K562 (cell line): ENCODE results near the gene INO80. TPM values are rescaled to one million over a fixed set of nuclear protein-coding genes. Genes with fewer than 3 reads are reported as not detected.

Experiments used
- ATAC-seq: fragments of 200-7000 bp; cut with Tn5 transposase; 3 replicates; pipeline ENCODE4 v1.9.1; 2020; ENCODE audit warnings: moderate library complexity
- BruUV-seq: library from RNA; stranded (reverse); fragments of 400-500 nt; replicated peaks from 2 replicates; lab custom pipeline; 2021; lab: Mats Ljungman, UMichigan
- CTCF ChIA-PET: fragments of 300-600 bp; formaldehyde crosslinking; extraction: SDS; loops from one replicate; lab custom pipeline; 2021; ENCODE audit warnings: low intra/inter-chr PET ratio; lab: Yijun Ruan, JAX
- POLR2A ChIA-PET: fragments of 300-600, 350-650 bp; sonication (Branson Sonifier 250); formaldehyde crosslinking; extraction: SDS; loops from one replicate; lab custom pipeline; 2021; ENCODE audit warnings: antibody characterized with exemption, inconsistent platforms; lab: Yijun Ruan, JAX
- DNase-seq, 4 experiments: peaks; one replicate each; pipeline versions ENCODE4 v3.0.0 to v3.0.0-alpha.2; 2011 to 2018; ENCODE audit warnings: low spot score in 3 of 4, mixed read lengths in 3 of 4; ENCODE audit errors: extremely low read depth in 1 of 4
- FAIRE-seq: peaks from 2 replicates; lab custom pipeline; 2011; peaks lifted over from hg19 to GRCh38; lab: Jason Lieb, UNC
- H2AFZ ChIP-seq: 2 replicates; pipeline ENCODE4 v1.6.0; 2011; ENCODE audit warnings: low read depth, low read length, control low read depth, inconsistent platforms
- H3K27ac ChIP-seq: fragments of 200-600 bp; 3 replicates; pipeline ENCODE4 v1.8.0; 2011; ENCODE audit warnings: low read depth, mild to moderate bottlenecking, control low read depth, inconsistent platforms, low read length, moderate library complexity, mixed read lengths; ENCODE audit errors: extremely low read depth
- H3K27me3 ChIP-seq, 2 experiments: fragments of 300-600 bp in 1 of 2; 2 replicates in 1 of 2; 3 replicates in 1 of 2; pipeline versions ENCODE4 v1.6.0 to v1.8.0; 2011; ENCODE audit warnings: inconsistent platforms in 2 of 2, low read length in 2 of 2, mild to moderate bottlenecking in 1 of 2, mixed read lengths in 1 of 2, moderate library complexity in 1 of 2; ENCODE audit not compliant: control insufficient read depth in 2 of 2, insufficient read depth in 2 of 2
- H3K36me3 ChIP-seq: fragments of 300-600 bp; 3 replicates; pipeline ENCODE4 v1.8.0; 2011; ENCODE audit warnings: mild to moderate bottlenecking, low read length, inconsistent platforms; ENCODE audit not compliant: control insufficient read depth, insufficient read depth
- H3K4me1 ChIP-seq, 2 experiments: fragments of 200-600 bp in 1 of 2; replicated peaks in 1 of 2; 2 replicates in 1 of 2; 3 replicates in 1 of 2; pipeline versions ENCODE4 v1.5.1 to v1.8.0; 2011; ENCODE audit warnings: inconsistent platforms in 2 of 2, low read length in 2 of 2, mild to moderate bottlenecking in 1 of 2, mixed read lengths in 1 of 2, moderate library complexity in 1 of 2; ENCODE audit not compliant: control insufficient read depth in 2 of 2, insufficient read depth in 2 of 2
- H3K4me2 ChIP-seq: 2 replicates; pipeline ENCODE4 v1.6.1; 2011; ENCODE audit warnings: low read length, control low read depth, inconsistent platforms, mixed read lengths; ENCODE audit not compliant: insufficient read depth
- H3K4me3 ChIP-seq: fragments of 200-600 bp; sonication (generic), shearing (Covaris generic); 2 replicates; pipeline ENCODE4 v1.5.1; 2016; ENCODE audit warnings: control low read depth, inconsistent platforms
- H3K79me2 ChIP-seq: fragments of 200-600 bp; 3 replicates; pipeline ENCODE4 v1.8.0; 2011; ENCODE audit warnings: low read length, inconsistent platforms; ENCODE audit not compliant: control insufficient read depth, insufficient read depth
- H3K9ac ChIP-seq, 2 experiments: 2 replicates each; pipeline versions ENCODE4 v1.6.0 to v1.6.1; 2011; ENCODE audit warnings: low read depth in 2 of 2, low read length in 2 of 2, control low read depth in 1 of 2, inconsistent platforms in 1 of 2, mild to moderate bottlenecking in 1 of 2, mixed read lengths in 1 of 2; ENCODE audit not compliant: insufficient read depth in 1 of 2
- H3K9me1 ChIP-seq: one replicate; pipeline ENCODE4 v1.6.0; 2011; ENCODE audit warnings: inconsistent platforms, mild to moderate bottlenecking, low read length, moderate library complexity; ENCODE audit not compliant: control insufficient read depth, insufficient read depth
- H3K9me3 ChIP-seq: replicated peaks from 2 replicates; pipeline ENCODE4 v1.5.1; 2011; ENCODE audit warnings: low read depth, low read length, inconsistent platforms; ENCODE audit not compliant: control insufficient read depth, insufficient read depth
- H4K20me1 ChIP-seq: replicated peaks from 2 replicates; pipeline ENCODE4 v1.6.1; 2011; ENCODE audit warnings: low read length, inconsistent platforms, mixed read lengths; ENCODE audit not compliant: control insufficient read depth, insufficient read depth
- ATF7 ChIP-seq: fragments of 450-650 bp; IDR thresholded peaks from 2 replicates; pipeline ENCODE4 v1.7.1; 2014; ENCODE audit warnings: mild to moderate bottlenecking, moderate library complexity
- C11orf30 ChIP-seq: fragments of 450-650 bp; IDR thresholded peaks from 2 replicates; pipeline ENCODE4 v1.6.1; 2016; ENCODE audit warnings: low read depth, mild to moderate bottlenecking
- CCNT2 ChIP-seq: IDR thresholded peaks from 2 replicates; pipeline ENCODE4 v1.6.1; 2011; ENCODE audit warnings: borderline replicate concordance, low read depth, mild to moderate bottlenecking, moderate library complexity, mixed read lengths, low read length; ENCODE audit not compliant: insufficient read length; ENCODE audit errors: extremely low read depth
- DPF2 ChIP-seq: fragments of 450-650 bp; IDR thresholded peaks from 2 replicates; pipeline ENCODE4 v1.6.1; 2016
- EZH2 ChIP-seq: IDR thresholded peaks from 2 replicates; pipeline ENCODE4 v1.6.1; 2012; ENCODE audit warnings: low read depth, mild to moderate bottlenecking, inconsistent platforms, low read length, borderline replicate concordance
- KDM1A ChIP-seq, 2 experiments: fragments of 450-650 bp; IDR thresholded peaks; 2 replicates each; pipeline ENCODE4 v1.6.1; 2016; ENCODE audit warnings: mild to moderate bottlenecking in 2 of 2
- MEIS2 ChIP-seq: fragments of 450-650 bp; IDR thresholded peaks from 2 replicates; pipeline ENCODE4 v1.6.1; 2014; ENCODE audit warnings: mild to moderate bottlenecking; ENCODE audit not compliant: partially characterized antibody
- SREBF1 ChIP-seq: fragments of 150-350 bp; IDR thresholded peaks from 2 replicates; pipeline ENCODE4 v1.6.1; 2014; ENCODE audit warnings: antibody characterized with exemption, low read depth, low read length, borderline replicate concordance
- TCF3 ChIP-seq: sonication (generic); formaldehyde crosslinking; IDR thresholded peaks from 2 replicates; pipeline ENCODE4 v1.4.0; 2020; ENCODE audit warnings: mild to moderate bottlenecking, missing genetic modification reagents
- TEAD4 ChIP-seq, 2 experiments: sonication (generic) in 1 of 2; formaldehyde crosslinking in 1 of 2; IDR thresholded peaks; 2 replicates each; pipeline versions ENCODE4 v1.6.1 to v1.8.0; 2012 to 2022; ENCODE audit warnings: borderline replicate concordance in 1 of 2, inconsistent platforms in 1 of 2, low read length in 1 of 2, mild to moderate bottlenecking in 1 of 2, missing genetic modification reagents in 1 of 2
- TGIF2 ChIP-seq: sonication (generic); formaldehyde crosslinking; IDR thresholded peaks from 2 replicates; pipeline ENCODE4 v1.8.1; 2022; ENCODE audit warnings: mild to moderate bottlenecking, missing genetic modification reagents, moderate library complexity
- U2AF1 ChIP-seq: fragments of 200-400 bp; formaldehyde crosslinking; optimal IDR thresholded peaks from 2 replicates; pipeline ENCODE3; 2017; ENCODE audit warnings: mild to moderate bottlenecking, low read depth, low read length, moderate library complexity
- ZNF232 ChIP-seq: sonication (generic); formaldehyde crosslinking; IDR thresholded peaks from 2 replicates; pipeline ENCODE4 v1.8.0; 2022; ENCODE audit warnings: mild to moderate bottlenecking, missing genetic modification reagents
- ZNF551 ChIP-seq: fragments of 250-450 bp; sonication (Bioruptor Pico); IDR thresholded peaks from 2 replicates; pipeline ENCODE4 v1.5.0; 2021; ENCODE audit warnings: mild to moderate bottlenecking, moderate library complexity
- ZNF589 ChIP-seq: fragments of 200-800 bp; sonication (Bioruptor generic); IDR thresholded peaks from 2 replicates; pipeline ENCODE4 v1.6.1; 2016; ENCODE audit warnings: low read depth, missing genetic modification characterization, missing compliant biosample characterization
- WGBS: fragments of 100-300 bp; shearing (Covaris generic); methylation state at CpG from one replicate; pipeline ENCODE4 v1.1.6; 2016; ENCODE audit warnings: low coverage, mixed read lengths; ENCODE audit not compliant: insufficient coverage; ENCODE audit errors: missing lambda C conversion rate; 5-methylcytosine and 5-hydroxymethylcytosine counted together
- in situ Hi-C: fragments of 300-500 bp; cut with MboI; formaldehyde crosslinking; loops from 4 replicates; pipeline ENCODE4 v1.15.0; 2018; ENCODE audit warnings: inconsistent platforms, mixed read lengths
- intact Hi-C: fragments of 100-400 bp; cut with micrococcal nuclease; formaldehyde crosslinking; loops from 2 replicates; pipeline ENCODE4 v1.14.2; 2022
- polyA plus RNA-seq, 8 experiments: library from polyadenylated mRNA; depleted of rRNA in 4 of 8; stranded (reverse) in 5 of 8; unstranded in 3 of 8; fragments of >200 nt; fragmentation: Nextera tagmentation in 2 of 8; fragmentation: Illumina TruSeq in 1 of 8; extraction: Ambion mirVana in 2 of 8; extraction: Trizol in 1 of 8; gene quantifications; 2 replicates each; pipeline versions ENCODE4 v1.2.1 to v1.2.3, GENCODE V29; 2011 to 2014; ENCODE audit warnings: inconsistent platforms in 1 of 8, missing spikeins in 1 of 8
- total RNA-seq, 7 experiments: library from RNA; depleted of rRNA in 6 of 7; stranded (reverse); fragments of >200 nt in 6 of 7; fragmentation: Illumina TruSeq in 2 of 7; extraction: Trizol in 2 of 7; gene quantifications; 2 replicates each; pipeline versions ENCODE4 v1.2.1 to v1.2.3, GENCODE V29; 2011 to 2021; ENCODE audit warnings: low replicate concordance in 1 of 7
- TF ChIP-seq, protein P1 (sequence below): sonication (generic); formaldehyde crosslinking; IDR thresholded peaks from 2 replicates; pipeline ENCODE4 v1.8.0; 2023; ENCODE audit warnings: missing genetic modification reagents, mild to moderate bottlenecking, borderline replicate concordance
- TF ChIP-seq, protein P2 (sequence below): sonication (generic); formaldehyde crosslinking; IDR thresholded peaks from 2 replicates; pipeline ENCODE4 v1.8.0; 2023; ENCODE audit warnings: mild to moderate bottlenecking, missing genetic modification reagents

INO80 gene
- total and polyA plus RNA-seq, 9 of the 15 experiments (the other 6 are each of a cell fraction or from before 2014, with no cell fraction given), result 1.1 to 25.7 (median 19.9) TPM

DNA sequence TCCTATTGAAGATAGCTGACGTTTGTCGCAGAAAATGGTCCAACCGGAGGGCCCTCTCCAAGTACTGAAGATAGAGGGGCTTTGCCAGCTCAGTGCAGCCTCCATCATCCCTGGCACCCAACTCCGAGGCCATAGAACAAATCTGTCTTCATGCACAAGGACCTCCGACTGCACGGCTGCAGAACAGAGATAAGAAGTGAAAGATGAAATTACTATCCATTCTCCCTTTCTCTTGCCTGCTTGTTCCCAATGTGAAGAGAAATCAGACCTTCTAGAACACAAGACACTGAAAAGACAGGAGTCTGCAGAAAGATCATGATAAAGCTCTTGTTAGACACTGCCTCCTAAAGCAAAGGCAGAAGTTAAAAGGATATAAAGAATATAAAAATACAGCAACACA, 19.9 kb downstream of the INO80 start:
- BruUV-seq, result no TSS peak
- Histone ChIP-seq H3K4me3 (no peak overlapping the region), H3K9me1 (no peaks in the 10 kb centered on the region), H3K27me3 (no peaks in the 10 kb centered on the region), H4K20me1 (no peaks in the 10 kb centered on the region; the same call in 1 of the 2 replicates), H3K4me1 (peaks cover 0 to 5% of the 10 kb centered on the region in 2 experiments; a peak in 2 of 5 replicates), H3K9ac (no peak overlapping the region), H3K9me3 (no peaks in the 10 kb centered on the region), H3K79me2 (peaks cover 34% of the 10 kb centered on the region), H2AFZ (no peak overlapping the region), H3K36me3 (peaks cover 79% of the 10 kb centered on the region), H3K27ac (no peak overlapping the region), H3K4me2 (no peak overlapping the region)
- intact Hi-C loops (no loop called here), in situ Hi-C loops (no loop called here)
- ATAC-seq, result peak; percentile 64
- no peak for FAIRE-seq
- POLR2A ChIA-PET, result interaction anchor here (0.6 to 2.8 kb wide), 5 partner anchors 11 to 237 kb away, joined by 3 to 9 read pairs (median 3); partner anchors contain the start of gene INO80
- CTCF ChIA-PET, result no interaction called here
- WGBS, result 49% methylated on average over 6 of the region's 6 CpGs
- DNase-seq, result peak in 2 of 4 experiments; percentile 24 to 49
- TF ChIP-seq DPF2 (0 out of 2 replicates have a peak, but pooled peaks have one; percentile 23), TGIF2 (CRISPR knock-in tag) (no peak), CCNT2 (no peak), SREBF1 (no peak), MEIS2 (peak; percentile 50), TEAD4 (IDR thresholded peaks at IDR 0.05; ENCODE audit: low read length) (0 out of 2 replicates have a peak, but pooled peaks have one; percentile 26), TEAD4 (CRISPR knock-in tag; IDR thresholded peaks at IDR 0.05; ENCODE audit: borderline replicate concordance) (no peak), C11orf30 (no peak), U2AF1 (no peak), EZH2 (no peak), ZNF551 (no peak), ATF7 (no peak), ZNF589 (CRISPR knock-in tag) (no peak), KDM1A (IDR thresholded peaks at IDR 0.05) (peak in 1 of 2 experiments; percentile 47; a peak in 1 of 4 replicates), ZNF232 (CRISPR knock-in tag) (no peak), TCF3 (CRISPR knock-in tag) (peak; percentile 70)
- TF ChIP-seq, protein P1, sequence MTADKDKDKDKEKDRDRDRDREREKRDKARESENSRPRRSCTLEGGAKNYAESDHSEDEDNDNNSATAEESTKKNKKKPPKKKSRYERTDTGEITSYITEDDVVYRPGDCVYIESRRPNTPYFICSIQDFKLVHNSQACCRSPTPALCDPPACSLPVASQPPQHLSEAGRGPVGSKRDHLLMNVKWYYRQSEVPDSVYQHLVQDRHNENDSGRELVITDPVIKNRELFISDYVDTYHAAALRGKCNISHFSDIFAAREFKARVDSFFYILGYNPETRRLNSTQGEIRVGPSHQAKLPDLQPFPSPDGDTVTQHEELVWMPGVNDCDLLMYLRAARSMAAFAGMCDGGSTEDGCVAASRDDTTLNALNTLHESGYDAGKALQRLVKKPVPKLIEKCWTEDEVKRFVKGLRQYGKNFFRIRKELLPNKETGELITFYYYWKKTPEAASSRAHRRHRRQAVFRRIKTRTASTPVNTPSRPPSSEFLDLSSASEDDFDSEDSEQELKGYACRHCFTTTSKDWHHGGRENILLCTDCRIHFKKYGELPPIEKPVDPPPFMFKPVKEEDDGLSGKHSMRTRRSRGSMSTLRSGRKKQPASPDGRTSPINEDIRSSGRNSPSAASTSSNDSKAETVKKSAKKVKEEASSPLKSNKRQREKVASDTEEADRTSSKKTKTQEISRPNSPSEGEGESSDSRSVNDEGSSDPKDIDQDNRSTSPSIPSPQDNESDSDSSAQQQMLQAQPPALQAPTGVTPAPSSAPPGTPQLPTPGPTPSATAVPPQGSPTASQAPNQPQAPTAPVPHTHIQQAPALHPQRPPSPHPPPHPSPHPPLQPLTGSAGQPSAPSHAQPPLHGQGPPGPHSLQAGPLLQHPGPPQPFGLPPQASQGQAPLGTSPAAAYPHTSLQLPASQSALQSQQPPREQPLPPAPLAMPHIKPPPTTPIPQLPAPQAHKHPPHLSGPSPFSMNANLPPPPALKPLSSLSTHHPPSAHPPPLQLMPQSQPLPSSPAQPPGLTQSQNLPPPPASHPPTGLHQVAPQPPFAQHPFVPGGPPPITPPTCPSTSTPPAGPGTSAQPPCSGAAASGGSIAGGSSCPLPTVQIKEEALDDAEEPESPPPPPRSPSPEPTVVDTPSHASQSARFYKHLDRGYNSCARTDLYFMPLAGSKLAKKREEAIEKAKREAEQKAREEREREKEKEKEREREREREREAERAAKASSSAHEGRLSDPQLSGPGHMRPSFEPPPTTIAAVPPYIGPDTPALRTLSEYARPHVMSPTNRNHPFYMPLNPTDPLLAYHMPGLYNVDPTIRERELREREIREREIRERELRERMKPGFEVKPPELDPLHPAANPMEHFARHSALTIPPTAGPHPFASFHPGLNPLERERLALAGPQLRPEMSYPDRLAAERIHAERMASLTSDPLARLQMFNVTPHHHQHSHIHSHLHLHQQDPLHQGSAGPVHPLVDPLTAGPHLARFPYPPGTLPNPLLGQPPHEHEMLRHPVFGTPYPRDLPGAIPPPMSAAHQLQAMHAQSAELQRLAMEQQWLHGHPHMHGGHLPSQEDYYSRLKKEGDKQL, result no peak
- TF ChIP-seq, protein P2, sequence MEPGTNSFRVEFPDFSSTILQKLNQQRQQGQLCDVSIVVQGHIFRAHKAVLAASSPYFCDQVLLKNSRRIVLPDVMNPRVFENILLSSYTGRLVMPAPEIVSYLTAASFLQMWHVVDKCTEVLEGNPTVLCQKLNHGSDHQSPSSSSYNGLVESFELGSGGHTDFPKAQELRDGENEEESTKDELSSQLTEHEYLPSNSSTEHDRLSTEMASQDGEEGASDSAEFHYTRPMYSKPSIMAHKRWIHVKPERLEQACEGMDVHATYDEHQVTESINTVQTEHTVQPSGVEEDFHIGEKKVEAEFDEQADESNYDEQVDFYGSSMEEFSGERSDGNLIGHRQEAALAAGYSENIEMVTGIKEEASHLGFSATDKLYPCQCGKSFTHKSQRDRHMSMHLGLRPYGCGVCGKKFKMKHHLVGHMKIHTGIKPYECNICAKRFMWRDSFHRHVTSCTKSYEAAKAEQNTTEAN (CRISPR knock-in tag), result no peak
